Measurements from ENCODE around the gene TRIM65.

GRCh38 chr17:75845058-75845711 is 51.6 kb downstream of the TRIM65 start:
- TF ChIP-seq ZFX (IDR thresholded peaks at IDR 0.05) (no peak), CTCF (conservative IDR thresholded peaks at IDR 0.05) (peak; percentile 86)

Data from C4-2B (cell line).